HG03354 (cell line): ENCODE data around the gene SP6.

Source experiments
- ATAC-seq: cut with Tn5 transposase; IDR thresholded peaks from one replicate; pipeline ENCODE4 v1.9.1; 2021; ENCODE audit warnings: mild to moderate bottlenecking; ENCODE audit not compliant: unreplicated experiment, poor library complexity, severe bottlenecking

Gene SP6

GRCh38 chr17:47802341-47803022, 48.5 kb downstream of the SP6 start:
- no peak for ATAC-seq

- no peak for ATAC-seq
Observed at GRCh38 chr17:47801906-47802305, 49.1 kb downstream of the SP6 start.

DNA sequence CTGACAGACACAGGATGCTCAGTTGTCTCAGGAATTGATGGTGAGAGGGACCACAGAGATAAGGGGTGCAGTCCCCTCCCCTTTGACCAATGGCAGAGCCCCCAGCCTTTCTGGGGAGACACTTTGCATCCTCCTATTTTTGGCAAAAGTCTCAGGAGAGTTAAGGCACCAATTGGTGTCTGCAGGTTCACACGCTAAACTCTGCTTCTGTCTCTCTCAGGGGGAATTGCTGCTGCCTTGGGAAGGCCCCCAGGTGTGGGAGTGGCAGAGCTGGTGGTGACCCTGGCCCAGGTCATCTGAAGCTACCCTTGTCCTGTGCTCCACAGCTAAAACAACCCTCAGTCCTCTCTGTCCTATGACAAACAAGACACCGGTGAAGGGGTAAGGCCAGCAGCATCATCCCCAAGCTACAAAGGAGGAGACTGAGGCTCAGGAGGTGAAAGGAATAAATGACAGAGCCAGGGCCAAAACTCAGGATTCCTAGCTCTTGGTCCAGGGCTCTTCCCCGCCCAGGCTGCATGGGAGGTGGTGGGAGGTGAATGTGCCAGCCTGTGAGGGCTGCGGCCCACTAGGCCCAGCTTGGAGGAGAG, 49.7 kb downstream of the SP6 start:
- ATAC-seq, result no peak

GRCh38 chr17:47800686-47801085, 50.3 kb downstream of the SP6 start:
- ATAC-seq, result no peak

GRCh38 chr17:47797797-47798196, 53.2 kb downstream of the SP6 start:
- no peak for ATAC-seq
